PC-9 (cell line): ENCODE data around the gene STK38L.

ENCODE experiments used
- EZH2 ChIP-seq: fragments of 200-600 bp; sonication (generic); IDR thresholded peaks from 2 replicates; pipeline ENCODE4 v1.8.0; 2017; ENCODE audit warnings: antibody characterized with exemption, low read depth
- TF ChIP-seq, protein P1 (sequence below): fragments of 200-600 bp; sonication (generic); conservative IDR thresholded peaks from 2 replicates; pipeline ENCODE4 v1.6.1; 2017; ENCODE audit warnings: mixed run types, antibody characterized with exemption, mild to moderate bottlenecking, moderate library complexity

DNA sequence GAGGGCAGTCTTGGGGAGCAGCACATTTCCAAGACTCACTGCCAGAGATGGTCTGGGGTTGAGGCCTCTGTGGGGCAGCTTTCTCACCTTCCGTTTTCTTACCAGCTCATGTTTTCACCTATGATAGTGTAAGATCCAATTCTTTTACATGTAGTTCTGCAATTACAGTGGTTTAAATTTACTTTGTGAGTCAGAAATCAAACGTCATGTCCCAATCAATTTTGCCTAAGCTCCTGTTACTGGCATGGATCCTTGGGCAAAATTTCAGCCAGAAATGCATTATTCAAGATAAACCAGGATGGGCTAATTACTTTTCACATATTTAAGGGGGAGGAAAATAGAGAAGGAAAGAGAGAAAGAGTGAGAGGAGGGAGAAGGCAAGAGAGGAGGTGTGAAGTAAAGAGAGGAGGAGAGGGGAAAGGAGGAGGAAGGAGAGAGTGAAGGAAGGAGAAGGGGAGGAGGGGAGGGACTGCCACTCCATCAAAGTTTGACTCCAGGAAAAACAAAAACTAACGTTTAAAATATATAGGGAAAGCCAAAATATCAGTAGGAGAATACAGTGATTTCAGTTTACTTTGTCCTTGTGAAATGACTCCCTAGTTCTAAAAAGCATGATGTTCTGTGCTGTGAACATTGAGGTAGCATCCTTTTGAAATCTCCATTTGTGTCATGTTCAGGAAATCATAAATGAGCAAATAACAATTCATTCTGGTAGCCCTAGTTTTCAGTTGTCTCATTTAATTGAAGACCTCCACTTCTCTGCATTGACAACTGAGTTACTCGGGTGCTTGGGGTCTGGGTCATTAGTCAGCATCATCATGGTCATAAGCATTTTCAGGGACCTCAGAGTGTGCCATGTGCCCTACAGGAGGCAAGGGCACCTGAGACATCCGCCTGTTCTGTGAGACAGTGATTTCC lies 91.5 kb downstream of the STK38L start:
- TF ChIP-seq, protein P1, sequence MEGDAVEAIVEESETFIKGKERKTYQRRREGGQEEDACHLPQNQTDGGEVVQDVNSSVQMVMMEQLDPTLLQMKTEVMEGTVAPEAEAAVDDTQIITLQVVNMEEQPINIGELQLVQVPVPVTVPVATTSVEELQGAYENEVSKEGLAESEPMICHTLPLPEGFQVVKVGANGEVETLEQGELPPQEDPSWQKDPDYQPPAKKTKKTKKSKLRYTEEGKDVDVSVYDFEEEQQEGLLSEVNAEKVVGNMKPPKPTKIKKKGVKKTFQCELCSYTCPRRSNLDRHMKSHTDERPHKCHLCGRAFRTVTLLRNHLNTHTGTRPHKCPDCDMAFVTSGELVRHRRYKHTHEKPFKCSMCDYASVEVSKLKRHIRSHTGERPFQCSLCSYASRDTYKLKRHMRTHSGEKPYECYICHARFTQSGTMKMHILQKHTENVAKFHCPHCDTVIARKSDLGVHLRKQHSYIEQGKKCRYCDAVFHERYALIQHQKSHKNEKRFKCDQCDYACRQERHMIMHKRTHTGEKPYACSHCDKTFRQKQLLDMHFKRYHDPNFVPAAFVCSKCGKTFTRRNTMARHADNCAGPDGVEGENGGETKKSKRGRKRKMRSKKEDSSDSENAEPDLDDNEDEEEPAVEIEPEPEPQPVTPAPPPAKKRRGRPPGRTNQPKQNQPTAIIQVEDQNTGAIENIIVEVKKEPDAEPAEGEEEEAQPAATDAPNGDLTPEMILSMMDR: no peak
- TF ChIP-seq EZH2: no peak
